ENCODE data around the gene TENM4.
"Not testable (repeated sequence)": the region's sequence is repeated elsewhere in the genome, so short reads cannot be mapped to it uniquely, and the experiment has no call there.

Gene TENM4

DNA sequence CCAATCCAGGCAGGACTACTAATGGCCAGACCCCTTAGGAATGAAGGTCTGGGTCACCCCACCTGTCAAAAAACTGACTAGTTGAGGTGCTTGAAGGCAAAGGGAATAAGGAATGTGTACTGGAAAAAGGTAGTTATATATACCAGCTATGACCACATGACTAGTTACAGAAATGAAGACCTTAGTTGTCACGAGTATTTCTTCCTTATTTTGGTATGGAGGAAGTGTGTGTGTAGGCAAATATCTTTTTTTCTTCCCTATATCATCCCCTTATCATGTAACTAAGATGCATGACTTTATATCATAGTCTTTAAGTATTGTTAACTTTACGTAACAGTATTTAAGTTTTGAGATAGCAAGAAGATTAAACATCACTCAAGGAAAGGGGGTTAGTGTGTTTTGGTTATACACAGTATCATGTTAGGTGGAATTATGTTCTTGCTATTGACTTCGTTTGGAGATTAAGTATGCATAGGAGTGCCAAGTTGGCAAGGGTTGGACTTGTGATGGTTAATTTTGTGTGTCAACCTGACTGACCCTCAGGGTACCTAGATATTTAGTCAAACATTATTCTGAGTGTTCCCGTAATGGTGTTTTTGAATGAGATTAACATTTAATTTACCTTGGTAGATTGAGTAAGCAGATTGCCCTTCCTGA, 828.0 kb downstream of the TENM4 start:
- CTCF ChIA-PET = no interaction called here
- no peak for DNase-seq (ENCODE audit: extremely low spot score)
- TF ChIP-seq, protein P1, sequence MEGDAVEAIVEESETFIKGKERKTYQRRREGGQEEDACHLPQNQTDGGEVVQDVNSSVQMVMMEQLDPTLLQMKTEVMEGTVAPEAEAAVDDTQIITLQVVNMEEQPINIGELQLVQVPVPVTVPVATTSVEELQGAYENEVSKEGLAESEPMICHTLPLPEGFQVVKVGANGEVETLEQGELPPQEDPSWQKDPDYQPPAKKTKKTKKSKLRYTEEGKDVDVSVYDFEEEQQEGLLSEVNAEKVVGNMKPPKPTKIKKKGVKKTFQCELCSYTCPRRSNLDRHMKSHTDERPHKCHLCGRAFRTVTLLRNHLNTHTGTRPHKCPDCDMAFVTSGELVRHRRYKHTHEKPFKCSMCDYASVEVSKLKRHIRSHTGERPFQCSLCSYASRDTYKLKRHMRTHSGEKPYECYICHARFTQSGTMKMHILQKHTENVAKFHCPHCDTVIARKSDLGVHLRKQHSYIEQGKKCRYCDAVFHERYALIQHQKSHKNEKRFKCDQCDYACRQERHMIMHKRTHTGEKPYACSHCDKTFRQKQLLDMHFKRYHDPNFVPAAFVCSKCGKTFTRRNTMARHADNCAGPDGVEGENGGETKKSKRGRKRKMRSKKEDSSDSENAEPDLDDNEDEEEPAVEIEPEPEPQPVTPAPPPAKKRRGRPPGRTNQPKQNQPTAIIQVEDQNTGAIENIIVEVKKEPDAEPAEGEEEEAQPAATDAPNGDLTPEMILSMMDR (IDR thresholded peaks at IDR 0.05; ENCODE audit: control extremely low read depth, extremely low read depth, low read depth, missing control alignments) = no peak
- POLR2A ChIA-PET = no interaction called here

DNA sequence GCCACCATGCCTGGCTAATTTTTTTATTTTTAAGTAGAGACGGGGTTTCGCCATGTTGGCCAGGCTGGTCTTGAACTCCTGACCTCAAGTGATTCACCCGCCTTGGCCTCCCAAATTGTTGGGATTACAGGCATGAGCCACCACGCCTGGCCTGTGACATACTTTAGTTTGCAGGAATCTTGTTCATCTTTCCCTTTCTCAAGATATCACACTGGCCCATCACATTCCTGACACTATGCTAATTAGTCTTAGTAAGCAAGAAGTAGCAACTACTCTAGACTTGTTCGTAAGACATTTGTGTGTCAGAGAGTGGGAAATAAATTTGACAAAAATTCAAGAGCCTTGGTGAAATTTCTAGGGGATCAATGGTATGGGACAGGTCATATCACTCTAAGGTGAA, 831.5 kb downstream of the TENM4 start:
- POLR2A ChIA-PET; DNase-seq (ENCODE audit: extremely low spot score); CTCF ChIA-PET: not testable (repeated sequence)

DNA sequence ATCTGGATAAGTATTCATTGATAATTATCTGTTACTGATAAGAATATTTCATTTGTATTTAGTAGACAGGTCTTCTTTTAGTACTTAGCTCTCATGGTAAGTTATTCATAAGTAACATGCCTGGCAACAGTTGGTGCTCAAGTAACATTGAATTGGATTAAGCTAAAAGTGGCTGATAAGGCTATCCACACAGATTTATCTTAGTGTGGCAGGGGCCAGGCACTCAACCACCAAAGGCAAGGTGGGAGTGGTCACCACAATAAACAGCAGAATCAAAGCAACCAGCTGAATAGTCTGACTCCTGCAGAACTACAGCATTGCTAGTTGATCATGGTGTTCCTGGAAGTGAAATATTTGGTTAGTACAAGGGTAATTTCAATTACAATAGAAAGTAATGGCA, 833.1 kb downstream of the TENM4 start:
- TF ChIP-seq, protein P1 (IDR thresholded peaks at IDR 0.05; ENCODE audit: control extremely low read depth, extremely low read depth, low read depth, missing control alignments) = no peak
- DNase-seq (ENCODE audit: extremely low spot score) = no peak
- ChIA-PET POLR2A (no interaction called here), CTCF (no interaction called here)

DNA sequence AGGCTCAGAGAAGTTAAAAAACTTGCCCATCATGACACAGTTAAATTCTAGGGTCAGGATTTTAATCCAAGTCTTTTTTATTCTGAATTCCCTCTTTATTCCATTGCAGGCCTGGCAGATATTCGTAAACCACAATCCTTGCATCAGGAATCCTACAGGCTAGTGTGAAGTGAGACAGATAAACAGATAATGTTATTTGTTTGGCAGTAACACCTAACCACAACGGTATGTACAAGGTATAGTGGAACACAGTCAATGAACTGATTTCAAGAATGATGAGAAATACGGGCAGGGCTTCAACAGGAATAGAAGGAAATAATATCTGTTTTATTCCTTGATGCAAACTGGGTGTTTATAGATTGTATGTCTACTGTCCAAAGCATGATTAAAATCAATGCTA, 834.2 kb downstream of the TENM4 start:
- TF ChIP-seq, protein P1 (IDR thresholded peaks at IDR 0.05; ENCODE audit: control extremely low read depth, extremely low read depth, low read depth, missing control alignments) = no peak
- CTCF ChIA-PET = no interaction called here
- no peak for DNase-seq (ENCODE audit: extremely low spot score)
- POLR2A ChIA-PET = no interaction called here

DNA sequence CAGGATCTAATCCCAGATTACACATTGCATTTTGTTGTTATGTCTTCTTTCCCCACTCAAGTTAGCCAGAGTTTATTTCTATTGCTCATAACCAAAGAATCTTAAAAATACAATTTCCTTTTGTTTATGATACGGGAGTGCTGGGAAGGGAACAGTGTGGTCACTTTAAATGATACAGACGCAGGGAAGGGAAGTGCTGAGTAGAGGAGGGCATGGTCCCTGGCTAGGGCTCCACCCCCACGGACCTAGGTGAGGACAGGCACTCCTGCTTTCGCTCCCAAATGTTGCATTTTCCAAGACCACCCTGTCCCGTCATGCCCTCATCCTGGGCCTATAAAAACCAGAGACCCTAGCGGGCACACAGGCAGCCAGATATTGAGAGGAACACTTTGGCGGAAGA, 835.5 kb downstream of the TENM4 start:
- ChIA-PET CTCF (no interaction called here), POLR2A (no interaction called here)
- TF ChIP-seq, protein P1 (IDR thresholded peaks at IDR 0.05; ENCODE audit: control extremely low read depth, extremely low read depth, low read depth, missing control alignments) = no peak
- DNase-seq (ENCODE audit: extremely low spot score) = no peak

DNA sequence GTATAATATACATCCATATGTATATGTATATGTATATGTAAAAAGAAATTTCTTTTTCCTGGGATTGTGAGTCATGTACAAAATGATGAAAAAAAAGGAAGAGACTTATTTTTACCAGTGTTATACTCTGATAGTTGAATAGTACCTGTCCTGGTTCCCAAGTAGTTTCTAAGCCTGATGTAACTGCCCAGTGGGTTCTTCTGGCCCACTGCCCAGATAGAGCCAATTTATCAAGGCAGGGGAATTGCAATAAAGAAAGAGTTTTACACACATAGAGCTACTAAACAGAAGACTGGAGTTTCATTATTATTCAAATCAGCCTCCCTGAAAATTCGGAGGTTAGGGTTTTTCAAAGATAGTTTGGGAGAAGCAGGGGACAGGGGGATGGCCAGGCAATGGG, 837.0 kb downstream of the TENM4 start:
- POLR2A ChIA-PET = no interaction called here
- DNase-seq (ENCODE audit: extremely low spot score) = no peak
- TF ChIP-seq, protein P1 (IDR thresholded peaks at IDR 0.05; ENCODE audit: control extremely low read depth, extremely low read depth, low read depth, missing control alignments) = no peak
- CTCF ChIA-PET = interaction anchor here (1.5 kb wide), 1 partner anchor 41 kb away, joined by 4 read pairs; no protein-coding TSS in a partner anchor
